Endothelial cell of umbilical vein (primary cell): ENCODE measurements around the gene C1RL. TPM values are rescaled to one million over a fixed set of nuclear protein-coding genes. Genes with fewer than 3 reads are reported as not detected.

Source experiments
- BruUV-seq: library from RNA; stranded (reverse); fragments of 400-500 nt; replicated peaks from 2 replicates; lab custom pipeline; 2021; lab: Mats Ljungman, UMichigan
- CTCF ChIA-PET: fragments of 300-600, 350-600 bp; sonication (Branson Sonifier 250); formaldehyde crosslinking; loops from one replicate; lab custom pipeline; 2021; ENCODE audit warnings: antibody characterized with exemption, inconsistent platforms; lab: Charles Lee
- POLR2A ChIA-PET: fragments of 300-600, 350-600 bp; sonication (Branson Sonifier 250); formaldehyde crosslinking; loops from one replicate; lab custom pipeline; 2021; ENCODE audit warnings: antibody characterized with exemption, inconsistent platforms; lab: Charles Lee
- DNase-seq: peaks from one replicate; pipeline ENCODE4 v3.0.0-alpha.2; 2011; ENCODE audit warnings: low read depth, low spot score
- FAIRE-seq: peaks from 2 replicates; lab custom pipeline; 2011; peaks lifted over from hg19 to GRCh38; lab: Jason Lieb, UNC
- H2AFZ ChIP-seq: 2 replicates; pipeline ENCODE4 v1.6.0; 2012; ENCODE audit warnings: low read depth, low read length, control low read depth, inconsistent platforms
- H3K27ac ChIP-seq: 2 replicates; pipeline ENCODE4 v1.5.1; 2011; ENCODE audit warnings: low read depth, mild to moderate bottlenecking, control low read depth, low read length, moderate library complexity; ENCODE audit not compliant: insufficient read depth
- H3K27me3 ChIP-seq, 2 experiments: 2 replicates each; pipeline versions ENCODE4 v1.6.0 to v1.6.1; 2011; ENCODE audit warnings: low read length in 2 of 2, mixed read lengths in 1 of 2; ENCODE audit not compliant: control insufficient read depth in 2 of 2, insufficient read depth in 2 of 2
- H3K36me3 ChIP-seq, 2 experiments: 2 replicates in 1 of 2; 3 replicates in 1 of 2; pipeline ENCODE4 v1.5.1; 2011; ENCODE audit warnings: low read length in 2 of 2, mild to moderate bottlenecking in 1 of 2, moderate library complexity in 1 of 2; ENCODE audit not compliant: control insufficient read depth in 2 of 2, insufficient read depth in 2 of 2; ENCODE audit errors: extremely low read depth in 1 of 2
- H3K4me1 ChIP-seq: 3 replicates; pipeline ENCODE4 v1.5.1; 2011; ENCODE audit warnings: mild to moderate bottlenecking, low read length; ENCODE audit not compliant: control insufficient read depth, insufficient read depth; ENCODE audit errors: extremely low read depth
- H3K4me2 ChIP-seq: 2 replicates; pipeline ENCODE4 v1.6.1; 2011; ENCODE audit warnings: low read length, control low read depth, mixed read lengths; ENCODE audit not compliant: insufficient read depth
- H3K4me3 ChIP-seq, 3 experiments: fragments of 200-600 bp in 1 of 3; sonication (generic), shearing (Covaris generic) in 1 of 3; replicated peaks in 1 of 3; 2 replicates each; pipeline ENCODE4 v1.5.1; 2011 to 2016; ENCODE audit warnings: control low read depth in 3 of 3, low read length in 3 of 3, mild to moderate bottlenecking in 2 of 3, inconsistent platforms in 1 of 3, low read depth in 1 of 3, moderate library complexity in 1 of 3; ENCODE audit not compliant: insufficient read depth in 1 of 3
- H3K79me2 ChIP-seq: 2 replicates; pipeline ENCODE4 v1.6.0; 2012; ENCODE audit warnings: low read length, inconsistent platforms; ENCODE audit not compliant: control insufficient read depth, insufficient read depth
- H3K9ac ChIP-seq: replicated peaks from 2 replicates; pipeline ENCODE3; 2011; ENCODE audit warnings: low read length, control low read depth; ENCODE audit not compliant: insufficient read depth; ENCODE audit errors: extremely low read depth
- H3K9me1 ChIP-seq: replicated peaks from 3 replicates; pipeline ENCODE4 v1.6.0; 2011; ENCODE audit warnings: mild to moderate bottlenecking, low read length; ENCODE audit not compliant: control insufficient read depth, insufficient read depth; ENCODE audit errors: extremely low read depth
- H3K9me3 ChIP-seq: replicated peaks from 2 replicates; pipeline ENCODE4 v1.5.1; 2012; ENCODE audit warnings: low read length, inconsistent platforms; ENCODE audit not compliant: control insufficient read depth, insufficient read depth
- H4K20me1 ChIP-seq: replicated peaks from 2 replicates; pipeline ENCODE3; 2011; ENCODE audit warnings: mild to moderate bottlenecking, low read length; ENCODE audit not compliant: control insufficient read depth, insufficient read depth; ENCODE audit errors: extremely low read depth
- EZH2 ChIP-seq: IDR thresholded peaks from 2 replicates; pipeline ENCODE4 v1.6.1; 2012; ENCODE audit warnings: borderline replicate concordance, low read depth, mild to moderate bottlenecking, moderate library complexity, low read length, inconsistent platforms; ENCODE audit not compliant: severe bottlenecking
- FOS ChIP-seq: IDR thresholded peaks from 2 replicates; pipeline ENCODE4 v1.6.1; 2011; ENCODE audit warnings: mild to moderate bottlenecking, low read length, moderate library complexity, borderline replicate concordance; ENCODE audit not compliant: insufficient read depth
- GATA2 ChIP-seq: IDR thresholded peaks from 2 replicates; pipeline ENCODE4 v1.7.0; 2011; ENCODE audit warnings: low read depth, mild to moderate bottlenecking, moderate library complexity, mixed read lengths, low read length; ENCODE audit not compliant: insufficient read length, insufficient read depth
- JUN ChIP-seq: IDR thresholded peaks from 2 replicates; pipeline ENCODE4 v1.6.1; 2011; ENCODE audit warnings: borderline replicate concordance, low read depth; ENCODE audit not compliant: insufficient read length, insufficient read depth
- MAX ChIP-seq: IDR thresholded peaks from 2 replicates; pipeline ENCODE4 v1.6.1; 2011; ENCODE audit not compliant: insufficient read depth, insufficient read length
- MYC ChIP-seq: IDR thresholded peaks from one replicate; pipeline ENCODE4 v1.6.1; 2011; ENCODE audit warnings: mild to moderate bottlenecking, low read depth, low read length
- POLR2A ChIP-seq: IDR thresholded peaks from 2 replicates; pipeline ENCODE4 v1.6.1; 2012; ENCODE audit warnings: low read depth, mild to moderate bottlenecking, control low read depth, low read length
- POLR2AphosphoS5 ChIP-seq: IDR thresholded peaks from 2 replicates; pipeline ENCODE4 v1.6.1; 2012; ENCODE audit warnings: low read depth, mild to moderate bottlenecking, control low read depth, low read length, moderate library complexity; ENCODE audit not compliant: insufficient read depth
- dilution Hi-C: fragments of 300-500 bp; cut with MboI; formaldehyde crosslinking; loops from one replicate; pipeline ENCODE4 v1.15.0; 2019; ENCODE audit warnings: low sequenced_read_pairs; ENCODE audit not compliant: extremely low pct_ligation_motif_present
- intact Hi-C: fragments of 100-400 bp; cut with micrococcal nuclease; formaldehyde crosslinking; loops from one replicate; pipeline ENCODE4 v1.10.0; 2022
- polyA plus RNA-seq, 4 experiments: library from polyadenylated mRNA; depleted of rRNA in 3 of 4; stranded (reverse) in 3 of 4; unstranded in 1 of 4; fragments of >200 nt; gene quantifications; 2 replicates each; pipeline versions ENCODE4 v1.2.1 to v1.2.3, GENCODE V29; 2011 to 2012; ENCODE audit warnings: missing spikeins in 1 of 4
- total RNA-seq: library from RNA; stranded (reverse); gene quantifications from 2 replicates; pipeline ENCODE4 v1.2.3, GENCODE V29; 2021
- TF ChIP-seq, protein P1 (sequence below), 2 donors: IDR thresholded peaks; 1 replicate in 1 of 2; 2 replicates in 1 of 2; pipeline ENCODE4 v1.5.1; 2011; ENCODE audit warnings: low read length in 2 of 2, mild to moderate bottlenecking in 2 of 2, moderate library complexity in 2 of 2, control low read depth in 1 of 2, inconsistent platforms in 1 of 2, low read depth in 1 of 2; ENCODE audit not compliant: insufficient read depth in 1 of 2; ENCODE audit errors: extremely low read depth in 1 of 2

Gene C1RL
- total and polyA plus RNA-seq, 2 donors (not counting 3 experiments of a cell fraction or from before 2014, with no cell fraction given) = 20.9 to 25.0 TPM

GRCh38 chr12:7101694-7102131, 7.3 kb downstream of the C1RL start:
- no peaks in the 10 kb centered on the region for H3K4me1 ChIP-seq
- no peaks in the 10 kb centered on the region for H4K20me1 ChIP-seq
- H3K27me3 ChIP-seq = no peaks in the 10 kb centered on the region
- FAIRE-seq (no peak), DNase-seq (no peak)
- ChIA-PET CTCF (interaction anchor here (1.9 kb wide), 1 partner anchor 11 kb away, joined by 7 read pairs; no protein-coding TSS in a partner anchor), POLR2A (no interaction called here)
- no peak overlapping the region for H2AFZ ChIP-seq
- dilution Hi-C loops (no loop called here), intact Hi-C loops (no loop called here)
- no peak overlapping the region for H3K27ac ChIP-seq
- no TSS peak for BruUV-seq
- H3K9me1 ChIP-seq = no peaks in the 10 kb centered on the region
- no peaks in the 10 kb centered on the region for H3K9me3 ChIP-seq
- peaks cover 0 to 1% of the 10 kb centered on the region in 2 experiments for H3K36me3 ChIP-seq
- H3K4me3 ChIP-seq = no peak overlapping the region
- no peak for TF ChIP-seq GATA2
- no peak for TF ChIP-seq MYC
- TF ChIP-seq, protein P1, sequence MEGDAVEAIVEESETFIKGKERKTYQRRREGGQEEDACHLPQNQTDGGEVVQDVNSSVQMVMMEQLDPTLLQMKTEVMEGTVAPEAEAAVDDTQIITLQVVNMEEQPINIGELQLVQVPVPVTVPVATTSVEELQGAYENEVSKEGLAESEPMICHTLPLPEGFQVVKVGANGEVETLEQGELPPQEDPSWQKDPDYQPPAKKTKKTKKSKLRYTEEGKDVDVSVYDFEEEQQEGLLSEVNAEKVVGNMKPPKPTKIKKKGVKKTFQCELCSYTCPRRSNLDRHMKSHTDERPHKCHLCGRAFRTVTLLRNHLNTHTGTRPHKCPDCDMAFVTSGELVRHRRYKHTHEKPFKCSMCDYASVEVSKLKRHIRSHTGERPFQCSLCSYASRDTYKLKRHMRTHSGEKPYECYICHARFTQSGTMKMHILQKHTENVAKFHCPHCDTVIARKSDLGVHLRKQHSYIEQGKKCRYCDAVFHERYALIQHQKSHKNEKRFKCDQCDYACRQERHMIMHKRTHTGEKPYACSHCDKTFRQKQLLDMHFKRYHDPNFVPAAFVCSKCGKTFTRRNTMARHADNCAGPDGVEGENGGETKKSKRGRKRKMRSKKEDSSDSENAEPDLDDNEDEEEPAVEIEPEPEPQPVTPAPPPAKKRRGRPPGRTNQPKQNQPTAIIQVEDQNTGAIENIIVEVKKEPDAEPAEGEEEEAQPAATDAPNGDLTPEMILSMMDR (IDR thresholded peaks at IDR 0.05; ENCODE audit: extremely low read depth in 1 of 2, insufficient read depth in 1 of 2, low read depth in 1 of 2, low read length in 2 of 2) = no peak
- TF ChIP-seq EZH2 = no peak
- TF ChIP-seq FOS = no peak
- no peak for TF ChIP-seq POLR2A
- no peak for TF ChIP-seq POLR2AphosphoS5
- no peak for TF ChIP-seq MAX
- no peak for TF ChIP-seq JUN
- no peak overlapping the region for H3K4me2 ChIP-seq
- no peak overlapping the region for H3K9ac ChIP-seq
- no peaks in the 10 kb centered on the region for H3K79me2 ChIP-seq
